GM23338 (cell line): ENCODE data around the gene RIT2. TPM values are rescaled to one million over a fixed set of nuclear protein-coding genes. Genes with fewer than 3 reads are reported as not detected.

Experiments used
- ATAC-seq: fragments of 200-7000 bp; cut with Tn5 transposase; 3 replicates; pipeline ENCODE4 v1.9.1; 2020
- DNase-seq: peaks from one replicate; pipeline ENCODE4 v3.0.0-alpha.2; 2015; ENCODE audit warnings: low spot score
- H2AFZ ChIP-seq: fragments of 200-600 bp; sonication (generic); 2 replicates; pipeline ENCODE4 v1.8.0; 2016; ENCODE audit warnings: antibody characterized with exemption, mild to moderate bottlenecking, moderate library complexity
- H3F3A ChIP-seq: fragments of 200-600 bp; sonication (generic); replicated peaks from 2 replicates; pipeline ENCODE4 v1.8.0; 2017; ENCODE audit warnings: antibody characterized with exemption, mixed run types, low read depth
- H3K27ac ChIP-seq: fragments of 200-600 bp; sonication (generic); 2 replicates; pipeline ENCODE4 v1.6.1; 2016; ENCODE audit warnings: low read depth
- H3K27me3 ChIP-seq: fragments of 200-600 bp; sonication (generic); 2 replicates; pipeline ENCODE4 v1.8.0; 2016; ENCODE audit warnings: mild to moderate bottlenecking, mixed run types, moderate library complexity; ENCODE audit not compliant: insufficient read depth
- H3K36me3 ChIP-seq: fragments of 200-600 bp; sonication (generic); 2 replicates; pipeline ENCODE4 v1.8.0; 2016; ENCODE audit warnings: mild to moderate bottlenecking; ENCODE audit not compliant: insufficient read depth
- H3K4me1 ChIP-seq: fragments of 200-600 bp; sonication (generic); 2 replicates; pipeline ENCODE4 v1.8.0; 2016; ENCODE audit warnings: mild to moderate bottlenecking, moderate library complexity; ENCODE audit not compliant: insufficient read depth
- H3K4me2 ChIP-seq: fragments of 200-600 bp; sonication (generic); 2 replicates; pipeline ENCODE4 v1.7.1; 2017; ENCODE audit warnings: mixed run types
- H3K4me3 ChIP-seq: fragments of 200-600 bp; sonication (generic); 2 replicates; pipeline ENCODE4 v1.6.1; 2016; ENCODE audit warnings: mixed run types
- H3K79me2 ChIP-seq: fragments of 200-600 bp; sonication (generic); replicated peaks from 2 replicates; pipeline ENCODE4 v1.8.0; 2017; ENCODE audit warnings: mild to moderate bottlenecking; ENCODE audit not compliant: insufficient read depth
- H3K9me2 ChIP-seq: fragments of 200-600 bp; sonication (generic); 2 replicates; pipeline ENCODE4 v1.8.0; 2017; ENCODE audit not compliant: insufficient read depth
- H4K20me1 ChIP-seq: fragments of 200-600 bp; sonication (generic); replicated peaks from 2 replicates; pipeline ENCODE4 v1.8.0; 2017; ENCODE audit warnings: mild to moderate bottlenecking; ENCODE audit not compliant: insufficient read depth
- H3K27ac Mint-ChIP-seq: 2 replicates; pipeline ENCODE4 v1.8.0; 2020; ENCODE audit warnings: inconsistent platforms, mild to moderate bottlenecking, moderate library complexity, mixed read lengths
- H3K27me3 Mint-ChIP-seq: 3 replicates; pipeline ENCODE4 v1.8.0; 2022; ENCODE audit warnings: low read depth, mild to moderate bottlenecking, moderate library complexity, mixed read lengths, inconsistent platforms; ENCODE audit not compliant: insufficient read depth, poor library complexity
- H3K36me3 Mint-ChIP-seq: 3 replicates; pipeline ENCODE4 v1.8.0; 2021; ENCODE audit warnings: low read depth, mild to moderate bottlenecking, inconsistent platforms, moderate library complexity, mixed read lengths
- H3K4me1 Mint-ChIP-seq: 3 replicates; pipeline ENCODE4 v1.8.0; 2020; ENCODE audit warnings: mild to moderate bottlenecking, inconsistent platforms, mixed read lengths
- H3K4me3 Mint-ChIP-seq: 3 replicates; pipeline ENCODE4 v1.8.0; 2021; ENCODE audit warnings: moderate library complexity, mild to moderate bottlenecking, inconsistent platforms, mixed read lengths
- H3K9me3 Mint-ChIP-seq: 3 replicates; pipeline ENCODE4 v1.8.0; 2020; ENCODE audit warnings: moderate library complexity, mild to moderate bottlenecking, inconsistent platforms, mixed read lengths
- CREB1 ChIP-seq: fragments of 250-450 bp; sonication (Bioruptor Pico); IDR thresholded peaks from 2 replicates; pipeline ENCODE4 v1.5.0; 2020; ENCODE audit warnings: low read depth, mild to moderate bottlenecking, moderate library complexity
- EZH2 ChIP-seq: fragments of 200-600 bp; sonication (generic); IDR thresholded peaks from one replicate; pipeline ENCODE4 v1.8.0; 2017; ENCODE audit warnings: antibody characterized with exemption, mild to moderate bottlenecking, low read depth; ENCODE audit not compliant: unreplicated experiment
- EZH2phosphoT487 ChIP-seq: fragments of 200-600 bp; sonication (generic); IDR thresholded peaks from one replicate; pipeline ENCODE4 v1.8.1; 2018; ENCODE audit warnings: antibody characterized with exemption; ENCODE audit not compliant: unreplicated experiment
- JUNB ChIP-seq: IDR thresholded peaks from one replicate; pipeline ENCODE4 v1.6.1; 2016; ENCODE audit warnings: antibody characterized with exemption; ENCODE audit not compliant: unreplicated experiment
- POLR2AphosphoS5 ChIP-seq: IDR thresholded peaks from 2 replicates; pipeline ENCODE4 v1.6.1; 2016; ENCODE audit warnings: antibody characterized with exemption, low read depth
- STAT1 ChIP-seq: IDR thresholded peaks from one replicate; pipeline ENCODE4 v1.6.1; 2016; ENCODE audit warnings: antibody characterized with exemption; ENCODE audit not compliant: unreplicated experiment
- ZNF114 ChIP-seq: fragments of 250-450 bp; sonication (Bioruptor Pico); IDR thresholded peaks from 2 replicates; pipeline ENCODE4 v1.5.0; 2020; ENCODE audit warnings: mild to moderate bottlenecking, moderate library complexity
- ZNF331 ChIP-seq: fragments of 250-450 bp; sonication (Bioruptor Pico); IDR thresholded peaks from 2 replicates; pipeline ENCODE4 v1.5.0; 2020; ENCODE audit warnings: low read depth, mild to moderate bottlenecking, moderate library complexity
- polyA plus RNA-seq: library from polyadenylated mRNA; unstranded; fragments of >200 nt; fragmentation: Nextera tagmentation; extraction: Ambion mirVana; gene quantifications from 2 replicates; pipeline ENCODE4 v1.2.1, GENCODE V29; 2016
- total RNA-seq: library from RNA; depleted of rRNA; stranded (reverse); fragments of >200 nt; shearing (Covaris generic); gene quantifications from 2 replicates; pipeline ENCODE4 v1.2.3, GENCODE V29; 2014
- TF ChIP-seq, protein P1 (sequence below), 2 experiments: fragments of 200-600 bp in 1 of 2; sonication (generic) in 1 of 2; conservative IDR thresholded peaks; 2 replicates each; pipeline versions ENCODE4 v1.5.1 to v1.6.1; 2016 to 2017; ENCODE audit warnings: antibody characterized with exemption in 2 of 2, low read depth in 2 of 2, mild to moderate bottlenecking in 2 of 2, moderate library complexity in 1 of 2
- TF ChIP-seq, protein P2 (sequence below): IDR thresholded peaks from 2 replicates; pipeline ENCODE4 v1.6.1; 2016; ENCODE audit warnings: antibody characterized with exemption
- TF ChIP-seq, protein P3 (sequence below): IDR thresholded peaks from one replicate; pipeline ENCODE4 v1.6.1; 2018; ENCODE audit warnings: antibody characterized with exemption; ENCODE audit not compliant: unreplicated experiment

The RIT2 gene
- total and polyA plus RNA-seq, 2 experiments from 2014 or later = 1.9 to 8.8 TPM

DNA sequence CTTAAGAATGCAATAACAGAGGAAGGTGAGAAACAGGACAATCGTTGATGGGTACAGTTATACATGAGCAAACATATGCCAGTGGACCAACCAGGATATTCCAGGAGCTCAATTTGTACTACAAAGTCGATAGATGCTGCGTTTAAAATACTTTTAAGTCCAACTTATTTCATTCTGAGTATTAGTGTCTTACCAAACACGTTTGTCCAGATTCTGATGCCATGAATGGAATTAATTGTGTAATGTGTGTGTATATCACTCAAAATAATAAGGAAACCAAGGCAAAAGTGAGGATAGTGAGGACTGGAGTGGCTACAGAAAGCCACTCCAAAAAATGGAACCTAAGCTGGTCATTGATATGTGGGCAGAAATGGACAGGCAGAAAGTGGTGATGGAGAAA lies 332.6 kb downstream of the RIT2 start:
- ATAC-seq (no peak), DNase-seq (no peak)
- no peaks in the 10 kb centered on the region for H3K36me3 Mint-ChIP-seq
- Histone ChIP-seq H3K27me3 (no peaks in the 10 kb centered on the region), H3K4me3 (no peak overlapping the region), H3K4me2 (no peak overlapping the region), H3K9me2 (no peaks in the 10 kb centered on the region), H3K79me2 (no peaks in the 10 kb centered on the region), H3K27ac (no peak overlapping the region), H2AFZ (no peak overlapping the region; the same call in 1 of the 2 replicates), H4K20me1 (no peaks in the 10 kb centered on the region), H3K4me1 (peaks cover 28% of the 10 kb centered on the region), H3K36me3 (no peaks in the 10 kb centered on the region), H3F3A (no peaks in the 10 kb centered on the region)
- H3K4me1 Mint-ChIP-seq = peaks cover 34% of the 10 kb centered on the region
- no peak overlapping the region for H3K4me3 Mint-ChIP-seq
- H3K27ac Mint-ChIP-seq = no peak overlapping the region
- H3K9me3 Mint-ChIP-seq = no peaks in the 10 kb centered on the region
- TF ChIP-seq, protein P1, sequence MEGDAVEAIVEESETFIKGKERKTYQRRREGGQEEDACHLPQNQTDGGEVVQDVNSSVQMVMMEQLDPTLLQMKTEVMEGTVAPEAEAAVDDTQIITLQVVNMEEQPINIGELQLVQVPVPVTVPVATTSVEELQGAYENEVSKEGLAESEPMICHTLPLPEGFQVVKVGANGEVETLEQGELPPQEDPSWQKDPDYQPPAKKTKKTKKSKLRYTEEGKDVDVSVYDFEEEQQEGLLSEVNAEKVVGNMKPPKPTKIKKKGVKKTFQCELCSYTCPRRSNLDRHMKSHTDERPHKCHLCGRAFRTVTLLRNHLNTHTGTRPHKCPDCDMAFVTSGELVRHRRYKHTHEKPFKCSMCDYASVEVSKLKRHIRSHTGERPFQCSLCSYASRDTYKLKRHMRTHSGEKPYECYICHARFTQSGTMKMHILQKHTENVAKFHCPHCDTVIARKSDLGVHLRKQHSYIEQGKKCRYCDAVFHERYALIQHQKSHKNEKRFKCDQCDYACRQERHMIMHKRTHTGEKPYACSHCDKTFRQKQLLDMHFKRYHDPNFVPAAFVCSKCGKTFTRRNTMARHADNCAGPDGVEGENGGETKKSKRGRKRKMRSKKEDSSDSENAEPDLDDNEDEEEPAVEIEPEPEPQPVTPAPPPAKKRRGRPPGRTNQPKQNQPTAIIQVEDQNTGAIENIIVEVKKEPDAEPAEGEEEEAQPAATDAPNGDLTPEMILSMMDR (conservative IDR thresholded peaks at IDR 0.05; ENCODE audit: low read depth in 2 of 2) = no peak
- TF ChIP-seq JUNB (no peak), CREB1 (CRISPR knock-in tag) (no peak), POLR2AphosphoS5 (no peak), STAT1 (no peak), EZH2 (no peak), ZNF331 (CRISPR knock-in tag) (no peak), EZH2phosphoT487 (no peak), ZNF114 (CRISPR knock-in tag) (no peak)
- TF ChIP-seq, protein P2, sequence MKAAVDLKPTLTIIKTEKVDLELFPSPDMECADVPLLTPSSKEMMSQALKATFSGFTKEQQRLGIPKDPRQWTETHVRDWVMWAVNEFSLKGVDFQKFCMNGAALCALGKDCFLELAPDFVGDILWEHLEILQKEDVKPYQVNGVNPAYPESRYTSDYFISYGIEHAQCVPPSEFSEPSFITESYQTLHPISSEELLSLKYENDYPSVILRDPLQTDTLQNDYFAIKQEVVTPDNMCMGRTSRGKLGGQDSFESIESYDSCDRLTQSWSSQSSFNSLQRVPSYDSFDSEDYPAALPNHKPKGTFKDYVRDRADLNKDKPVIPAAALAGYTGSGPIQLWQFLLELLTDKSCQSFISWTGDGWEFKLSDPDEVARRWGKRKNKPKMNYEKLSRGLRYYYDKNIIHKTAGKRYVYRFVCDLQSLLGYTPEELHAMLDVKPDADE = no peak
- TF ChIP-seq, protein P3, sequence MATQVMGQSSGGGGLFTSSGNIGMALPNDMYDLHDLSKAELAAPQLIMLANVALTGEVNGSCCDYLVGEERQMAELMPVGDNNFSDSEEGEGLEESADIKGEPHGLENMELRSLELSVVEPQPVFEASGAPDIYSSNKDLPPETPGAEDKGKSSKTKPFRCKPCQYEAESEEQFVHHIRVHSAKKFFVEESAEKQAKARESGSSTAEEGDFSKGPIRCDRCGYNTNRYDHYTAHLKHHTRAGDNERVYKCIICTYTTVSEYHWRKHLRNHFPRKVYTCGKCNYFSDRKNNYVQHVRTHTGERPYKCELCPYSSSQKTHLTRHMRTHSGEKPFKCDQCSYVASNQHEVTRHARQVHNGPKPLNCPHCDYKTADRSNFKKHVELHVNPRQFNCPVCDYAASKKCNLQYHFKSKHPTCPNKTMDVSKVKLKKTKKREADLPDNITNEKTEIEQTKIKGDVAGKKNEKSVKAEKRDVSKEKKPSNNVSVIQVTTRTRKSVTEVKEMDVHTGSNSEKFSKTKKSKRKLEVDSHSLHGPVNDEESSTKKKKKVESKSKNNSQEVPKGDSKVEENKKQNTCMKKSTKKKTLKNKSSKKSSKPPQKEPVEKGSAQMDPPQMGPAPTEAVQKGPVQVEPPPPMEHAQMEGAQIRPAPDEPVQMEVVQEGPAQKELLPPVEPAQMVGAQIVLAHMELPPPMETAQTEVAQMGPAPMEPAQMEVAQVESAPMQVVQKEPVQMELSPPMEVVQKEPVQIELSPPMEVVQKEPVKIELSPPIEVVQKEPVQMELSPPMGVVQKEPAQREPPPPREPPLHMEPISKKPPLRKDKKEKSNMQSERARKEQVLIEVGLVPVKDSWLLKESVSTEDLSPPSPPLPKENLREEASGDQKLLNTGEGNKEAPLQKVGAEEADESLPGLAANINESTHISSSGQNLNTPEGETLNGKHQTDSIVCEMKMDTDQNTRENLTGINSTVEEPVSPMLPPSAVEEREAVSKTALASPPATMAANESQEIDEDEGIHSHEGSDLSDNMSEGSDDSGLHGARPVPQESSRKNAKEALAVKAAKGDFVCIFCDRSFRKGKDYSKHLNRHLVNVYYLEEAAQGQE = no peak
- H3K27me3 Mint-ChIP-seq = peaks cover 1% of the 10 kb centered on the region
